Measurements from ENCODE around the gene ATF6B.
"Not testable (repeated sequence)": the region's sequence is repeated elsewhere in the genome, so short reads cannot be mapped to it uniquely, and the experiment has no call there.

Gene ATF6B

GRCh38 chr6:32109114-32109764, 18.8 kb downstream of the ATF6B start, which contains the start of gene TNXB:
TNXB (minus strand) TSS chr6:32109338; CDS start chr6:32098198, 11,140 bp downstream.
- no peak within 1 kb of the TSS for H3K4me3 ChIP-seq (ENCODE audit: low read depth, low read length)
- TF ChIP-seq CTCF (IDR thresholded peaks at IDR 0.05; ENCODE audit: low read depth, low read length), result no peak

- no peak for TF ChIP-seq CTCF (IDR thresholded peaks at IDR 0.05; ENCODE audit: low read depth, low read length)
- H3K4me3 ChIP-seq (ENCODE audit: low read depth, low read length), result no peak overlapping the region
These were observed 19.3 kb downstream of the ATF6B start for GRCh38 chr6:32108727-32109113.

- no peak for TF ChIP-seq CTCF (IDR thresholded peaks at IDR 0.05; ENCODE audit: low read depth, low read length)
- H3K4me3 ChIP-seq (ENCODE audit: low read depth, low read length), result no peak overlapping the region
These were observed 19.9 kb downstream of the ATF6B start for GRCh38 chr6:32108094-32108627.

GRCh38 chr6:32107406-32107805, 20.6 kb downstream of the ATF6B start:
- H3K4me3 ChIP-seq (ENCODE audit: low read depth, low read length), result no peak overlapping the region
- no peak for TF ChIP-seq CTCF (IDR thresholded peaks at IDR 0.05; ENCODE audit: low read depth, low read length)

- no peak overlapping the region for H3K4me3 ChIP-seq (ENCODE audit: low read depth, low read length)
- TF ChIP-seq CTCF (IDR thresholded peaks at IDR 0.05; ENCODE audit: low read depth, low read length), result no peak
These were observed 22.6 kb downstream of the ATF6B start for GRCh38 chr6:32105433-32105832.

GRCh38 chr6:32102255-32102654, 25.8 kb downstream of the ATF6B start:
- TF ChIP-seq CTCF (IDR thresholded peaks at IDR 0.05; ENCODE audit: low read depth, low read length), result no peak
- no peak overlapping the region for H3K4me3 ChIP-seq (ENCODE audit: low read depth, low read length)

GRCh38 chr6:32100251-32100650, 27.8 kb downstream of the ATF6B start:
- not testable (repeated sequence) for H3K4me3 ChIP-seq (ENCODE audit: low read depth, low read length)

GRCh38 chr6:32097364-32097763, 30.7 kb downstream of the ATF6B start:
- H3K4me3 ChIP-seq (ENCODE audit: low read depth, low read length), result no peak overlapping the region
- no peak for TF ChIP-seq CTCF (IDR thresholded peaks at IDR 0.05; ENCODE audit: low read depth, low read length)

Measured in WI38 (cell line).